HG03066 (cell line): ENCODE data around the gene SAXO2.
A peak's percentile ranks its signal among the peaks of the same experiment; 100 is the strongest.
"Not testable (repeated sequence)": the region's sequence is repeated elsewhere in the genome, so short reads cannot be mapped to it uniquely, and the experiment has no call there.

Experiments used
- ATAC-seq: cut with Tn5 transposase; IDR thresholded peaks from one replicate; pipeline ENCODE4 v1.9.1; 2021; ENCODE audit warnings: low read depth; ENCODE audit not compliant: unreplicated experiment

SAXO2 gene, protein sequence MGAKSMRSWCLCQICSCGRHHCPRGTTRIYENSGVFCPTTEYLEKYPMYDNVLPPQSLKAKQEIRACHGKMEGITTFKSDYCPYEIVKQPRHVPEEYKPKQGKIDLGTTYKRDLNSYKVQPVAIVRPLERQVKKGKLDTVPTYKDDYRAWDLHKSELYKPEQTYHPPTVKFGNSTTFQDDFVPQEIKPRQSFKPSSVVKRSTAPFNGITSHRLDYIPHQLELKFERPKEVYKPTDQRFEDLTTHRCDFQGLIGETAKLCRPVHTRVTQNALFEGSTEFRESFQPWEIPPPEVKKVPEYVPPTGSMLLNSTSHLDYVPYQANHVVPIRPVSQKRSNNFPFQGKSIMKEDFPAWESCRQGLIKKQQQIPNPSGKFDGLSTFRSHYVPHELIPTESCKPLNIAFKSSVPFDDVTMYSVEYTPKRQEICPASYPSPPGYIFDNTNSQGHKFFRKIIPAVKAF

DNA sequence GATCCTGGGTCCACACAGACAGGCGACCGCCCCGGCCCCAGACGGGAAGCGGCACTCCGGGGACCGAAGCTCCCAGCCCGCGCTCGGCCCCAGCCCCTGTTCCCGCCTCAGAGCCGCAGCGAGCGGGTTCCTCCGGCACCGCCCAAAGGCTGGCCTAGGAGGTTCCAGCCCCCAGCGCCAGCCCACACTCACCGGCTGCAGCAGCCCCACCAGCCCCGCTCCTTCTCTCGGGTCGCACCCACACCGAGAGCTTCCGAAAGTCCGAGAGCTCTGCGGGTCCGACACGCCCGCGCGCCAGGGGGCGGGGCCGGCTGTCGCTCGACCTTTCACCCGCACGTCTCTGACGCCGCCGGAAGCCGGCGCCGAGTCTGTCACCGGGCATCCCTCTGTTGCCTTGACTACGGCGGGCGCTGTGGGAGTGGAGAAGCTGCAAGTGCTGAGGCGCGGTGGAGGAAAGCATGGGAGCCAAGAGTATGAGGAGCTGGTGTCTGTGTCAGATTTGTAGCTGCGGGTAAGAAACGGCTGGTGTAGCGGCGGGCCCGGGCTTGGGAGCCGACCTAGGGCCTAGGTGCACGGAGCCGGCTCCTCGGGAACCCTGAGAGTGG, at the start of gene SAXO2, which contains the start of gene EFL1:
TSS of gene SAXO2 (plus strand) at position 397 of the 605 bp plus-strand sequence. CDS start at position 459, 62 bp downstream.
TSS of gene EFL1 (minus strand) at position 313 of the 605 bp plus-strand sequence. CDS start 956 bp downstream, outside the sequence.
- peak; percentile 93 for ATAC-seq

DNA sequence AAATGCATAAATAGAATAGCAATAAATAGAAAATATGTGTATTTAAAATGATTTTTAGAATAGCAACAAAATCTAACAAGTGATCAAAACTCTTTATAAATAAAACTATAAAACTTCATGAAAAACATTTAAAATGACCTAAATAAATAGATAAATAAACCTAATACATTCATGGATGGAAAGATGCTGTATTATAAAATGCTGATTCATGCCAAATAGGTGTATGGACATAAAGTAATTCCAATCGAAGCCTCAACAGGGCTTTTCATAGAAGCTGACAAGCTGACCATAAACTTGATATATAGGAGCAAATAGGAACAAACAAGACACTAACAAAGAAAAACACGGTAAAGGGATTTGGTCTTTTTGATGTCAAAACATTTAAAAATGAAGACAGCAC, 46.5 kb upstream of the SAXO2 start:
- not testable (repeated sequence) for ATAC-seq

DNA sequence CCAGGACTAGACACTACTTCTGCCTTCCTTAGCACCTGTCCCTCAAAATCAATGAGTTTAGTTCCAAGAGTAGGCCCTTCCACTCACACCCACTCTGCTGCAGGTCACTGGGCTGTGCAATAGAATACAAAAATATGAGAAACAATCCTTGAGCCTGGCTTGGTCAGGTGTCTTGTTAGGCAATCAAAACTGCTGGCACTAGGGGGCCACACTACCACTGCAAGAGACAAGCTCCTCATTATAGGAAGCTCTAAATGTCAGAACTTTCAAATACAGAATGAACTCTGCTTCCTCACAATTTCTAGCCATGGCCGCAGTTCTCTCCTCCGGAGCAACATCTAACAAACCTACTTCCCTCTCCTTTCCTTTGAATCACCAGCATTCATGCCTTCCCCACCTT, 41.1 kb upstream of the SAXO2 start:
- not testable (repeated sequence) for ATAC-seq

DNA sequence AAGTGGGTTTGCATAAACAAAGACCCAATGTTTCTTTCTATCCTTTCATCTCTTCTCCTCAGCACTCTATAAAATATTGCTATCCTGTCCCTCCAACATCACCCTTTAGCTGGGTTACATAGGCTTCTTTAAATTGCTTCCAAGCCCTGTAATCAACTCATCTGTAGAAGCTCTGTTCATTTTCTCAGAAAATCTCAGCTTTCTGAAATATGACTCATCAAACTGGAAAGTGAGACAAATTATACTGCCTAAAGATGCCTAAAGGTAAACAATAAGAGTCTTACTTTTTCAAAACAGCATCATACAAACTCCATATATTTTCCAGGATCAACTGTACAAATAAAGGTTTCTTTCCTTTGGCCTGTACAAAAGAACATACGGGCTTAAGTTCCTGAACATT, 33.9 kb upstream of the SAXO2 start:
- no peak for ATAC-seq

DNA sequence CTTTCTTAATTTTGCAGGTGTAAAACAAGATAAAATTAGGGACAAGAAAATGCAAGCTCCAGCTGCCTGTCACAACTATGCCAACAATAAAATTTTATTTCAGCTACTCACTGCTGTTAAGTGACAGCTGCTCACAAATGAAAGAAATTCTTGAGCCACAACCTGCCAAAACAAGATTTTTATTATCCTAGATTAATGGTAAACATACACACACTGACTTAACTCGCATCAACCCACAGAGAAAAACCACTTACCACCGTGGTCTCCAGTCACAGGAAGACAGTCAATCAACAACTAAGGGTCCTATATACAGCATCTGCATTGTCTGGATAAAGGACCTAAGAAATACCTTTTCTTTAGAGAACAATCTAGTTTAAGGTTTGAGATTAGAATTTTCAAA, 31.4 kb upstream of the SAXO2 start:
- no peak for ATAC-seq

DNA sequence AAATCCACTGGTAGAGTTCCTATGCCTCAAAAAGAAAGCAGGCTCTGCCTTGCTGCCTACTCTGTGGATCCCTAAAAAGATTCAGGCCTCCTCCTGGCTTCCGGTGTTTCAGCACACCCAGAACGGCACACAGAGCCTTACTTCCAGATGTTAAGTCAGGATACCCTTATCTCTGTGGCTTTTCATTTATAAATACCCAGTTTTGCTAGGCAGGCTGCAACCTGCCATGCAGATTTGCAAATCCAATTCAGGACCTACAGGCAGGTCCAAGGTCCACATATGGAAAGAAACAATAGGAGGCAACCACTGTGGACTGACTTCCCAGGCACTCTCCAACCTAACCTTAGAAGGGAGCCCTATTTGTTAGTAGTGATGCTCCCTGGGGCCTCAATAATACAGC, 30.8 kb upstream of the SAXO2 start:
- ATAC-seq = no peak

DNA sequence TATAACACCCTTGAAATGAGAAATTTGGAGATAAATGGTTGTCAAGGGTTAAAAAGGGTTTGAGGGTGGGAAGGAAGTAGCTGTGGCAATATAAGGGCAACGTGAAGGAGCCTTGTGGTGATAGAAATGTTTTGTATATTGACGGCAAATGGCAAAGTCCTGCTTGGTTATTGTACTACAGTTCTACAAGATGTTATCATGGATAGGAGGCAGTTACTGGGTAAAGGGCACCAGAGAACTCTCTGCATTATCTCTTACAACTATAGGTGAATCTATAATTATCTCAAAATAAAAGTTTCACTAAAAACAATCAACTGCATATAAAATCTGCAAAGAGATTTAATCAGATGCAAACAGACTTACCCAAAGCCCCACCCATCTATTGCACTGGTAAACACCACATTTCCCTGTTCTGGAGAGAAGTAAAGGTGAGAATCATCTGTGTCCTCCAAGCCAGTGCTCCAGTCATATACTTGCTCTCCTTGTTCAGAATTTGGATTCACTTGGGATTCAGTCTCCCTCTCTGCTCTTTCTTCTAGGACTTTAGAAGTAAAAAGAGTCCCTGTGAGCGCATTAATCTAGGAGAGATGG, 24.6 kb upstream of the SAXO2 start:
- not testable (repeated sequence) for ATAC-seq

DNA sequence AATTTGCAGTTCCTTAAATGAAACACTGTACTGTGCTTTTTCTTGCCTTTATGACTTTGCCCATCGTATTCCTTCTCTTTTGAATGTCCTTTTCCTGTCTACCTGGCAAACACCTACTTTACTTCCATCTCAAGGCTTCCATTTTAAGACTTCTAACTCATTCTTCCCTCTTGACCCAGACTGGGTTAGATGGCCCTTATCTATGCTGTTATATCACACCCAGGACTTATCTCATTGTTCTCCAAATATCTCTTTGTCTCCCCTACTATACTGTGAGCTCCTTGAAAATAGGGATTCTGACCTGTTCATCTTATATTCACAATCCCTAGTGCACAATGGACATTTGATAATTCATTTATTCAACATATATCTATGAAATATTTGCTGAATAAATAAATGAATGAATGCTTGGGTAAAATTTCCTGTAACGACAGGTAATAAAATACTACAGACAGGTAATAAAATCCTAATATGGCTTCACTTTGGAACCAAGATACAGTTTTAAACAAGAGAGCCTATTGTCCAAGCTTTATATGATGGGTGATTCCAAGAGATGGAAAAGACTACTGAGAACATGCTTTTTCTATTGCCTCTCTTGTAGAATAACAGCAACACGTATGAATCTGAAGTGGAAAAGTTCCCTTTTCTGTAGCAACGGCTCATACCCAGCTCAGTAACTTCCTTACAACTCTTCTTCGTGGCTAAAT, 22.8 kb upstream of the SAXO2 start:
- ATAC-seq = no peak

DNA sequence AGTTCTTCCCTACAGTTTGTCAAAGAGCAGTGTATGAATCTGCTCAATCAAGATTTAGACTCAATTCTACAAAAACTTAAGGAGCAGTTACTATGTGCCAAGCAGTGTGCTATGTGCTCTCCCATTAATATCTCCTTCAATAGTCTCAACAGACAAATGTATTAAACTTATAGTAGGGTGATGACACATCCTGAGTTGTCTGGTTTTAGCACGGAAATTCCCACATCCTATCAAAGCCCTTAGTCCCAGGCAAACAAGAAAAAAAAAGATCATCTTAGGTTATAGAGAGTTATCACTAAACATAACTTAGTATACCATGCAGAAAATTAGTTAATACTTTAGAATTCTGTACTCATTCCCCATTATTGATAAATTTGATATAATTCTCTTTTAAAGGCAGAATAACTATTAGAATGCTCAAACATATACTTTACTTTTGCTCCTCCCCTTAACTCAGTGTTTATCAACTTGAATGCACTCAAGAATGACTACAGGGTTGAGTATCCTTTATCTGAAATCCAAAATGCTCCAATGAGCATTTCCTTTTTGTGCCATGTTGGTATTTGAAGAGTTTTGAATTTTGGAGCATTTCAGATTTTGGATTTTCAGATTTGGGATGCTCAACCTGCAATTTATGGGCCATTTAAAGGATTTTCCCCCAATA, 20.6 kb upstream of the SAXO2 start:
- not testable (repeated sequence) for ATAC-seq

DNA sequence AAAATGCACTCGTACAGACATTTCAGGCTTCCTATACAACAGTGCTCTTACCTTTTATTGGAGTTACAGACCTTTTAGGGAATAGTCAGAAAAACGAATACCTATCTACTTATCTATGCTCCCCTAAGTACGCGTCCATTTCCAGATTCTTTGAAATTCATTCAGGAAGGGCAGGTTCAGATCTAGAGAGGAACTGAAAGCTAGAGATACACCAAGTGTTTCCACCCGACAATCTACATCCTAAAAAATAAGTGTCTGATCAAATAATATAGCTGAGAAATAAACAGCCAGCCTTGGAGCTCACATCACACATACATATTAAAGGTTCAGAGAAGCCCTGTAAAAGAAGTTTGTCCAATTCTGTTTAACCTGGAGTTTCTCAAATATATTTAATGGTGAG, 19.0 kb upstream of the SAXO2 start:
- ATAC-seq = not testable (repeated sequence)

DNA sequence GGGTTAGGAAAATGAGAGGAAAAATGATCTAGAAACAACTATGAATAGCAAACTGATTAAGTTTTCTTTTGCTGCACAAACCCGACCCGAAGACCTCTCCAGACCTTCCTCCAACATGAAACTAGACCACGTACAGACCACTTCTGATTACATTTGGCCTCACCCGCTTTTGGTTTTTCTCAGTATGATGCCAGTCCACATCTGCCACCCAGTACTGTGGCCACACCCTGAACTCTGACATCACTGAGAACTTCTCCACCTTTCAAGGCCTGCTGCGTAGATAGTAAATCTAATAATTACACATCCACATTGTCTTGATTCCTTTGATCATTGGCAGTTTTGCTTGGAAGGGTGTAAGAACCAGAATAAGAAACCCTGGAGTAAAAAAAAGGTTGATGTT, 16.7 kb upstream of the SAXO2 start:
- ATAC-seq = not testable (repeated sequence)

DNA sequence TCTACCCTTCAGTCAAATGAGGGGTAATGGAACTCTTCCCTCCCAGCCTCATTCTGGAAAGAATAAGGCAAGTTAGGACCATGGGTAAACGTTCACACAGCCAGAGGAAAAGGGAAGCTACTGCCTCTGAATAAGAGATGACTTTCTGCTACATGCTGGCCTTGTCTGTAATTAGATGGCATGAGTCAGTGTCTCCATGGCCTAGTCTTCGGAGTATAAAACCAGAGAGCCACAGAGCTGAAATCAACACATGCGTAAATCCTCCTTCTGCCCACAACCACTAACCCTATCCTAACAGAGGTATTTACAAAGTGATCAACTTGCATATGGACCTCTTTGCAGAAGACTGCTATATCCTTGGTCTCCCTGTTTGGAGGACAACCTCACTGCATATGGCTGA, 14.4 kb upstream of the SAXO2 start:
- not testable (repeated sequence) for ATAC-seq

DNA sequence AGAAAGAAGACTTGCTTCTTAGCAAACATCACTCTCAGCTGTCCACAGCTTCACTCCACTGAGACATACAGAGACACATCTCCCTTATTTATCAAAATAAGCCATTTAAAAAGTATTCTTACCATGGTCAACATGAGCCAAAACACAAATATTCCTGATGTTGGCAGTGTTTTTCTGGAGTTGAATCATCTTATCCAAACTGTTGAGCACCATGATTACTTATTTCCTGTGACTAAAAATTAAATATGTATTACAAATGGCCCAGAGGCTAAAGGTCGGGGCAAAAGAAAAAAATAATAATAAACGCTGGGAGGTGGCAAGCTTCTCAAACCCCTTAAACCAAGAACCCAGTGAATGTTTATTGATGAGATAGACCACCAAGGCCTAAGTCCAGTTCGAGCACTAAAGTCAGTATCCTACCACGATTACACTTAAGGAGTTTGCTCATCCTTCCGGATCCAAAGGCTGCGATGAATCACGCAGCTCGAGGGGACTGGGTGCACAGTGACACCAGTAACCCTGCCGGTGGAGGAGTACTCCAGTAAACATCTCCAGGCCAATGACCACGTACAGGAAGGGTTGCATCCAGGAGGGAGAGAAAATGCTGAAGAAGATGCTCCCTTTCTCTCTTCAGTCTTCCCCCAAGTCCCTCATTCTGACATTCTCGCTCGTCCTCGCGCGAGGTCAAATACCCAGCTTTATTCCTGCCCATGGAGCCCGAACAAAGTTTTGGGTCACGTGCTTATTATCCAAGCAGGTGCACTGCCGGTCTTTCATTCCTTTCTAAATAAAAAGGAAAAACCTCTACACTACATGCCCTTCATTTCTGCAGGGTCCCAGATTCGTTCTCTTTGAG, 824 bp upstream of the SAXO2 start:
- ATAC-seq = peak; percentile 24

DNA sequence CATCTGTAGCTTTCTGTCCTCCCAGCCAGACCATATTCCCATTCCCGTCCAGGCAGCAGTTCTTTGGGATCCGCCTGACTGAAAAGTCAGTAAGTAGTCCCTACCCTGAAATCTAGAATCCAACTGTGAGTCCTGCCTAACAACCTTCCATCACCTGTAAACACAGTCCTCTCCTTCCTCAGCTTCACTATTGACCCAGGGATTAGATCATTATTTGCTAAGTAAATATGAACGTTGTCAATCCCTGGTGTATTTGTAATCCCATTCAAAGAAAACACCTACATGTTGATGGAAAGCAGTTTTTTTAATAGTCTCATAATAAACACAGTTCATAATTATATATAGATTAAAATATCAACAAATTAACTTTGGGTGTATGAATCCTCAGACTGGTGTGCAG, 732 bp downstream of the SAXO2 start:
- ATAC-seq = no peak

DNA sequence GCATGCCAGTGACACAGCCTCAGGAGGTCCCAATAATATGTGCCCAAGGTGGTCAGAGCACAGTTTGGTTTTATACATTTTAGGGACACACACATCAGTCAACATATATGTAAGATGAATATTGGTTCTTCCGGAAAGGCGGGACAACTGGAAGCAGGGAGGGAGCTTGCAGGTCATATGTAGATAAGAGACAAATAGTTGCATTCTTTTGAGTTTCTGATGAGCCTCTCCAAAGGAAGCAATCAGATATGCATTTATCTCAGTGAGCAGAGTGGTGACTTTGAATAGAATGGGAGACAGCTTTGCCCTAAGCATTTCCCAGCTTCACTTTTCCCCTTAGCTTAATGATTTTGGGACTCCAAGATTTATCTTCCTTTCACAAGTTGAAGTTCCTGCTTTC, 4.5 kb downstream of the SAXO2 start:
- ATAC-seq = not testable (repeated sequence)

DNA sequence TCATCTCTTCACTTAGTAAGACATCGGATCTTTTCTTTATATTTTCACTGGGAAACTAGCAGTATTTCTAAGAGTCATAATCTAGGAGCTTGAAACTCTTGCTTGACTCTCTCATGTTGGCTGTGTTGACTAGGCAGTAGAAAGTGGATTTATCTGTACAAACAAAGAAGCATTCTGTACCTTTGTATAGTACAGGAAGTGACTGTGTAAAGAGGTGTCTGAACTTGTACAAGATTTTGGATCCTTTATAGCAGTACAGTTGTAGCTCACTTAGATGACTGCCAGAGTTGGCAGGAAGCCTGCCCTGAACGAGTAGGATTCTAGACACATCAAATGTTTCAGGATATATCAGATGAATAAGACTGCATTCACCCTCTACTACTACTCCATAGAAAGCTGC, 5.8 kb downstream of the SAXO2 start:
- not testable (repeated sequence) for ATAC-seq

DNA sequence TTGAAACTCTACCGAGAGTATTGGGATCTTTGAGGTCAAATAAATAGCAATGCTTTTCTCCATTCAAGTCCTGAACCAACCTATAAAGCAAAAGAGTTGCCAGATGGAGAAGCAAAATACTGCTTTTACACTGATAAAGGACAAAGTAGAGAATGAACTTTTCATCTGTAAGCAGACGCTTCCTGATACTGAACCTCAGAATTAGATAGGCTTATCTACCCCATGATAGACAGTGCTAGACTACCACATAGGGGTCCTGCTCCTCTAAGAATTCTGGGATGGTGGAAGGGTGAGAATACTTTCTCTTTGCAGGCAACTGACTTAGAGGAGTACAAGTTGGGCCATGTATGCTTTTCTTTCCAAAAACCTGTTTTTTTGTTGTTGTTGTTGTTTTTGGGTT, 9.5 kb downstream of the SAXO2 start:
- ATAC-seq = no peak

DNA sequence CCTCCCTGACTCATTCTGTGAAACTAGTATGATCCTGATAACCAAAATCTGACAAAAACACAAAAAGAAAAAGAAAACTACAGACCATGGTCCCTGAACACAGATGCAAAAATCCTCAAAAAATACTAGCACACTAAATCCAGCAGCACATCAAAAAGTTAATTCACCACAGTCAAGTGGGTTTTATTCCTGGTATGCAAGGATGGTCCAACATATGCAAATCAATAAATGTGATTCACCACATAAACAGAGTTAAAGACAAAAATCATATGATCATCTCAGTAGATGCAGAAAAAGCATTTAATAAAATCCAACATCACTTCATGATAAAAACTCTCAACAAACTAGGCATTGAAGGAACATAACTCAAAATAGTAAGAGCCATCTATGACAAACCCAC, 12.8 kb downstream of the SAXO2 start:
- ATAC-seq = no peak

DNA sequence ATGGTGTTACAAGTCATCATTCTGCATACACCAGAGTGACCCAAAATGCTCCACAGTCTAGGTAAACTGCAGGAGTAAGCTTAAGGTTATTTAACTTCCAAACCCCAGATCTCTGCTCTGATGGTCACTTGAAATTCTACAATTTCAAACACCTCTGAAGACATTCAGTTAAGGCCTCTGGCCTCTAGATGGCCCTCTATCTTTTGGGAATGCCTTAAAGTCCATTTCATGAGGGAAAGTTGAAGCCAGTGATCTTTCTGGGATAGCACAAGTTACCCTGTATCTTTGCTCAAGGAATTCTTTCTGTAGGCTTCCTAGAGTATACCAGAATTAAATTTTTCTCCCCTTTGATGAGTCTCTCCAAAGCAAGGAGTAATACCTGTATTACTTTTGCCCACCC, 18.7 kb downstream of the SAXO2 start:
- not testable (repeated sequence) for ATAC-seq
